HEK293 (cell line): ENCODE data around the gene NGRN.

Source experiments
- CTCF ChIA-PET: fragments of 350-600 bp; formaldehyde crosslinking; extraction: SDS; loops from one replicate; lab custom pipeline; 2021; ENCODE audit warnings: antibody characterized with exemption; lab: Yijun Ruan, JAX
- POLR2A ChIA-PET: fragments of 300-600 bp; formaldehyde crosslinking; extraction: SDS; loops from one replicate; lab custom pipeline; 2020; ENCODE audit warnings: antibody characterized with exemption, inconsistent platforms; lab: Yijun Ruan, JAX
- H3K27ac ChIP-seq: fragments of 200-500 bp; sonication (Bioruptor generic); 2 replicates; pipeline ENCODE4 v1.5.1; 2014; ENCODE audit warnings: low read depth, low read length, control low read depth, inconsistent platforms; ENCODE audit errors: extremely low read depth
- H3K36me3 ChIP-seq, 2 experiments: fragments of 200-500 bp in 1 of 2; sonication (Bioruptor generic) in 1 of 2; 1 replicate in 1 of 2; 2 replicates in 1 of 2; pipeline ENCODE4 v1.5.1; 2014 to 2017; ENCODE audit warnings: inconsistent platforms in 2 of 2, low read length in 2 of 2; ENCODE audit not compliant: control insufficient read depth in 2 of 2, insufficient read depth in 1 of 2
- H3K4me1 ChIP-seq: fragments of 200-500 bp; sonication (Bioruptor generic); 2 replicates; pipeline ENCODE4 v1.5.1; 2014; ENCODE audit warnings: mild to moderate bottlenecking, low read length, inconsistent platforms; ENCODE audit not compliant: control insufficient read depth, insufficient read depth
- H3K4me3 ChIP-seq: 2 replicates; pipeline ENCODE4 v1.5.1; 2011; ENCODE audit warnings: low read depth, mild to moderate bottlenecking, control low read depth, low read length, moderate library complexity
- H3K9me3 ChIP-seq: fragments of 200-500 bp; sonication (Bioruptor generic); 2 replicates; pipeline ENCODE4 v1.5.1; 2014; ENCODE audit warnings: low read depth, low read length, inconsistent platforms; ENCODE audit not compliant: control insufficient read depth, insufficient read depth
- CTCF ChIP-seq: fragments of 450-650 bp; formaldehyde crosslinking; IDR thresholded peaks from 2 replicates; pipeline ENCODE4 v1.5.1; 2016; ENCODE audit warnings: missing biosample characterization, missing genetic modification characterization
- MEIS1 ChIP-seq: sonication (generic); formaldehyde crosslinking; IDR thresholded peaks from 2 replicates; pipeline ENCODE4 v1.8.1; 2022; ENCODE audit warnings: missing genetic modification reagents, mild to moderate bottlenecking, borderline replicate concordance
- MYNN ChIP-seq: fragments of 450-650 bp; formaldehyde crosslinking; IDR thresholded peaks from 2 replicates; pipeline ENCODE4 v1.5.1; 2016; ENCODE audit warnings: missing biosample characterization, missing genetic modification characterization, borderline replicate concordance
- OVOL3 ChIP-seq: fragments of 450-650 bp; formaldehyde crosslinking; IDR thresholded peaks from 2 replicates; pipeline ENCODE4 v1.5.1; 2016; ENCODE audit warnings: missing biosample characterization, missing genetic modification characterization
- PRDM10 ChIP-seq: fragments of 450-650 bp; formaldehyde crosslinking; IDR thresholded peaks from 2 replicates; pipeline ENCODE4 v1.5.1; 2016; ENCODE audit warnings: missing biosample characterization, missing genetic modification characterization
- RBAK ChIP-seq: fragments of 450-650 bp; formaldehyde crosslinking; IDR thresholded peaks from 2 replicates; pipeline ENCODE4 v1.5.1; 2016; ENCODE audit warnings: missing biosample characterization, missing genetic modification characterization
- SP2 ChIP-seq: fragments of 450-650 bp; formaldehyde crosslinking; IDR thresholded peaks from 2 replicates; pipeline ENCODE4 v1.5.1; 2016; ENCODE audit warnings: missing biosample characterization, missing genetic modification characterization
- ZBTB44 ChIP-seq: fragments of 450-650 bp; IDR thresholded peaks from 2 replicates; pipeline ENCODE4 v1.5.1; 2018; ENCODE audit warnings: missing biosample characterization, mild to moderate bottlenecking, missing genetic modification characterization
- ZFP69B ChIP-seq: fragments of 450-650 bp; formaldehyde crosslinking; IDR thresholded peaks from 2 replicates; pipeline ENCODE4 v1.5.1; 2016; ENCODE audit warnings: missing biosample characterization, missing genetic modification characterization
- ZNF175 ChIP-seq: fragments of 450-650 bp; formaldehyde crosslinking; IDR thresholded peaks from 2 replicates; pipeline ENCODE4 v1.5.1; 2016; ENCODE audit warnings: missing biosample characterization, missing genetic modification characterization
- ZNF184 ChIP-seq: fragments of 450-650 bp; IDR thresholded peaks from 2 replicates; pipeline ENCODE4 v1.5.1; 2018; ENCODE audit warnings: missing biosample characterization, mild to moderate bottlenecking, missing genetic modification characterization
- ZNF2 ChIP-seq: fragments of 450-650 bp; formaldehyde crosslinking; IDR thresholded peaks from 2 replicates; pipeline ENCODE4 v1.5.1; 2016; ENCODE audit warnings: missing biosample characterization, missing genetic modification characterization
- ZNF221 ChIP-seq: fragments of 450-650 bp; formaldehyde crosslinking; IDR thresholded peaks from 2 replicates; pipeline ENCODE4 v1.5.1; 2017; ENCODE audit warnings: missing biosample characterization, missing genetic modification characterization, borderline replicate concordance
- ZNF248 ChIP-seq: fragments of 450-650 bp; formaldehyde crosslinking; IDR thresholded peaks from 2 replicates; pipeline ENCODE4 v1.5.1; 2017; ENCODE audit warnings: missing biosample characterization, missing genetic modification characterization
- ZNF280D ChIP-seq: fragments of 450-650 bp; formaldehyde crosslinking; IDR thresholded peaks from 2 replicates; pipeline ENCODE4 v1.5.1; 2016; ENCODE audit warnings: missing biosample characterization, missing genetic modification characterization
- ZNF404 ChIP-seq: fragments of 450-650 bp; formaldehyde crosslinking; IDR thresholded peaks from 2 replicates; pipeline ENCODE4 v1.5.1; 2017; ENCODE audit warnings: missing biosample characterization, missing genetic modification characterization
- ZNF449 ChIP-seq: fragments of 450-650 bp; formaldehyde crosslinking; IDR thresholded peaks from 2 replicates; pipeline ENCODE4 v1.5.1; 2017; ENCODE audit warnings: missing biosample characterization, mild to moderate bottlenecking, missing genetic modification characterization, moderate library complexity

Gene NGRN

GRCh38 chr15:90270502-90271150, 5.2 kb downstream of the NGRN start:
- Histone ChIP-seq H3K4me3 (no peak overlapping the region), H3K9me3 (no peaks in the 10 kb centered on the region), H3K27ac (no peak overlapping the region), H3K36me3 (peaks cover 59 to 72% of the 10 kb centered on the region in 2 experiments), H3K4me1 (peaks cover 10% of the 10 kb centered on the region; the same call in 1 of the 2 replicates)
- CTCF ChIA-PET, result interaction anchor here (1.6 to 3.1 kb wide), 2 partner anchors 22 to 49 kb away, joined by 4 to 9 read pairs; no protein-coding TSS in a partner anchor
- POLR2A ChIA-PET, result interaction anchor here (0.5 to 0.9 kb wide), 2 partner anchors 117 to 397 kb away, joined by 4 to 5 read pairs; partner anchors contain the start of gene IQGAP1
- TF ChIP-seq ZNF280D (tag by site-specific recombination), result no peak
- TF ChIP-seq ZNF221 (tag by site-specific recombination), result no peak
- TF ChIP-seq OVOL3 (tag by site-specific recombination), result no peak
- no peak for TF ChIP-seq ZNF449 (tag by site-specific recombination)
- no peak for TF ChIP-seq MEIS1 (CRISPR knock-in tag)
- TF ChIP-seq ZNF175, result no peak
- TF ChIP-seq CTCF (tag by site-specific recombination), result no peak
- TF ChIP-seq ZNF184 (tag by site-specific recombination), result no peak
- no peak for TF ChIP-seq ZBTB44 (tag by site-specific recombination)

GRCh38 chr15:90271459-90272166, 6.1 kb downstream of the NGRN start:
- Histone ChIP-seq H3K4me3 (no peak overlapping the region), H3K9me3 (no peaks in the 10 kb centered on the region), H3K36me3 (peaks cover 59 to 72% of the 10 kb centered on the region in 2 experiments), H3K4me1 (peaks cover 10% of the 10 kb centered on the region; the same call in 1 of the 2 replicates), H3K27ac (no peak overlapping the region)
- POLR2A ChIA-PET, result interaction anchor here (0.6 kb wide), 1 partner anchor 15 kb away, joined by 3 read pairs; no protein-coding TSS in a partner anchor
- CTCF ChIA-PET, result interaction anchor here (0.6 to 3.1 kb wide), 4 partner anchors 14 to 512 kb away, joined by 4 to 9 read pairs (median 5); no protein-coding TSS in a partner anchor
- TF ChIP-seq MYNN (no peak), ZNF404 (no peak), PRDM10 (no peak), SP2 (tag by site-specific recombination) (no peak), ZNF2 (tag by site-specific recombination) (no peak), RBAK (tag by site-specific recombination) (no peak), ZNF248 (tag by site-specific recombination) (no peak), ZFP69B (tag by site-specific recombination) (no peak)
